GM10248 (cell line): ENCODE data around the gene TMEM132C.

Source experiments
- CTCF ChIA-PET: fragments of 300-600 bp; sonication (Branson Sonifier 250); formaldehyde crosslinking; extraction: SDS; loops from one replicate; lab custom pipeline; 2021; ENCODE audit warnings: antibody characterized with exemption; lab: Yijun Ruan, JAX
- POLR2A ChIA-PET: fragments of 350-650 bp; sonication (Branson Sonifier 250); formaldehyde crosslinking; extraction: SDS; loops from one replicate; lab custom pipeline; 2020; ENCODE audit warnings: antibody characterized with exemption; lab: Yijun Ruan, JAX
- DNase-seq: peaks from one replicate; pipeline ENCODE4 v3.0.0; 2012; ENCODE audit errors: extremely low spot score
- CTCF ChIP-seq: IDR thresholded peaks from 2 replicates; pipeline ENCODE4 v1.5.1; 2012; ENCODE audit warnings: mild to moderate bottlenecking, low read depth; ENCODE audit errors: extremely low read depth, missing control alignments, control extremely low read depth

The TMEM132C gene

DNA sequence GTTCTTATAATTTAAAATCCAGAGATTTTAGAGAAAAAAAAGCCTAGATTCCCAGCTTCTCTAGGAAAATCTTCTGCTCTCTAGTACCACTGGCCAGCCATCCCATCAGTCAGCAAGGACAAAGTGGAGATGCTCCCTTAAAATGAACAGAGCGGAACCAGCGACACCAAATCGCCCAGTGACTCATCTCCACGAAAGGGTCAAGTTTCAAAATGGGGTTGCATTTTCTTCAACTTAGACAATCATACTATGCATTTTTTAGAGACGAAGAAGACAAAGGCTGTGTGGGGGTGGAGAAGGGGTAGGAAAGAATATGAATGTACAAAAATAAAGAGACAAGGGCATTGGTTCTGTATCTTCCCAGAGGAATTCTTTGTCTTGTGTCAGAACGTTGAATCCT, 344.8 kb downstream of the TMEM132C start:
- no peak for DNase-seq
- ChIA-PET POLR2A (no interaction called here), CTCF (no interaction called here)
- TF ChIP-seq CTCF: no peak

- CTCF ChIA-PET: no interaction called here
- no peak for TF ChIP-seq CTCF
- DNase-seq: no peak
- POLR2A ChIA-PET: no interaction called here
Measured at GRCh38 chr12:128612150-128612850, 345.3 kb downstream of the TMEM132C start.

- ChIA-PET POLR2A (no interaction called here), CTCF (no interaction called here)
- peak; percentile 20 for TF ChIP-seq CTCF
- no peak for DNase-seq
Measured at GRCh38 chr12:128613837-128614590, 347.0 kb downstream of the TMEM132C start.

DNA sequence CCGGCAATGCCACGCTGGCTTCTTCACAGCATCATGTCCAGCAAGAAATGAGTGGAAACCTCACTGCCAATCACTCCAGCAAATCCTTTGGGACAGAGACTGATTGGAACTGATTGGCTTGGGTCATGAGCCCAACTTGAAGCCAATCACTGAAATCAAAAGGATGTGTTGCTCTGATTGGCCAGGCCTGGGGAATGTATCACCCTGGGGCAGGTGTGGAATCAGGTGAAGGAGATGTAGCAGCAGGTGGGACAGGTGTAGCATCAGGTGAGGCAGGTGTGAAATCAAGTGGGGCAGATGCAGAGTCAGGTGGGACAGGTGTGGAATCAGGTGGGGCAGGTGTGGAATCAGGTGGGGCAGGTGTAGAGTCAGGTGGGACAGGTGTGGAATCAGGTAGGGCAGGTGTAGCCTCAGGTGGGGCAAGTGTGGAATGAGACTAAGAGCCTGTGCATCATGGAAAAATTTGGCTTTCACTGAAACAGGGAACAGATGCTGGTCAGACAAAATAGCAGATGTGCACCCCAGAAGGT, 350.4 kb downstream of the TMEM132C start:
- no peak for TF ChIP-seq CTCF
- CTCF ChIA-PET: no interaction called here
- DNase-seq: no peak
- POLR2A ChIA-PET: no interaction called here

DNA sequence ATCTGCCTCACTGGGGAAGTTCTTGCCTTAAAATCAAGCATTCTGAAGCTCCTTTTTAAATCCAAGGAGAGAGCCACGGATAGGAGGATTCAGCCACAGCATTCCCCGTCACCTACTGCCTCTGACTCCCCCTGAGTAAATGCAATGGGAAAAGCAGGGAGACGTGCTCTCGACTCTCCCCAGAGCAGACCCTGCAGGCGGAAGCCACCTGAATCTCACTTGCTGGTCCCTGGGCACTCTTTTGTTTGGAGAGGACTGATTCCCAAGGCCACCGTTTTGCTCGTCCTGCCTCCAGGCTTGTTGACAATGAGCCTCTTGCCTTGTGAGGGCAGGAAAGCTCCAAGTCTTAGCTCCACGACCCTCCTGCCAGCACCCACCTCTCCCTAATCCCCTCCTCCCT, 352.3 kb downstream of the TMEM132C start:
- CTCF ChIA-PET: no interaction called here
- no peak for TF ChIP-seq CTCF
- POLR2A ChIA-PET: no interaction called here
- DNase-seq: no peak

GRCh38 chr12:128621304-128621703, 354.3 kb downstream of the TMEM132C start:
- DNase-seq: no peak
- POLR2A ChIA-PET: no interaction called here
- TF ChIP-seq CTCF: no peak
- CTCF ChIA-PET: no interaction called here
